HG02759 (cell line): ENCODE measurements around the gene RIPOR1.

Experiments used
- ATAC-seq: cut with Tn5 transposase; IDR thresholded peaks from one replicate; pipeline ENCODE4 v1.9.1; 2021; ENCODE audit warnings: mild to moderate bottlenecking, moderate library complexity; ENCODE audit not compliant: unreplicated experiment

The RIPOR1 gene

GRCh38 chr16:67539271-67539670 lies 10.6 kb downstream of the RIPOR1 start:
- no peak for ATAC-seq

DNA sequence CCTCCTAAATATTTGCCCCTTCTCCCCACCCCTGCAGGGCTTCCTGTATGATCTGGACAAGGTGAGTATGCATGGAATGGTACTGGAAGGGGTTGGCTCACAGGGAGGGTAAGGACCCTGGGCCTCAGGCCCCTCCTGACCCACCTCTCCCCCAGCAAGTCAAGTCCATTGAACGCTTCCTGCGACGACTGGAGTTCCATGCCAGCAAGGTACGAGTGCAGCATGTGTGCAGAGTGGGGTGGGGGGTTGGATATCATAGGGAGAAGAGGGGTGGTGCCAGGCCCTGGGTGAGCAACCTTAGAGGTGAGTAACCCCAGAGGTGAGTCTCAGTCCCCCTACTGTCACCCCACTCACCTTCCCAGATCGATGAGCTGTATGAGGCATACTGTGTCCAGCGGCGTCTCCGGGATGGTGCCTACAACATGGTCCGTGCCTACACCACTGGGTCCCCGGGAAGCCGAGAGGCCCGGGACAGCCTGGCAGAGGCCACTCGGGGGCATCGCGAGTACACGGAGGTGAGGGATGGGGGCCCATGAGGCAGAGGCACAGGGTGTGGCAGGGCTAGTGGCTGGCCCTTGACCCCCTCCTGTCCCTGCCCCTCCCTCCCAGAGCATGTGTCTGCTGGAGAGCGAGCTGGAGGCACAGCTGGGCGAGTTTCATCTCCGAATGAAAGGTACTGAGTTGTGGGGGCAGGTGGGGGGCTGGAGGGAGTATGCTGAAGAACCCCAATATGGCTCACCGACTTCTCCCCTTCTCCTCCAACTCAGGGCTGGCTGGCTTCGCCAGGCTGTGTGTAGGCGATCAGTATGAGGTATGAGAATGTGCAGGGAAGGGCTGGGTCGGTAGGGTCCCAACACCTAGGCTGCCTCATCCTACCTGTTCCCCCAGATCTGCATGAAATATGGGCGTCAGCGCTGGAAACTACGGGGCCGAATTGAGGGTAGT lies 11.3 kb downstream of the RIPOR1 start:
- ATAC-seq = no peak

GRCh38 chr16:67540756-67541155 lies 12.1 kb downstream of the RIPOR1 start:
- ATAC-seq = no peak

DNA sequence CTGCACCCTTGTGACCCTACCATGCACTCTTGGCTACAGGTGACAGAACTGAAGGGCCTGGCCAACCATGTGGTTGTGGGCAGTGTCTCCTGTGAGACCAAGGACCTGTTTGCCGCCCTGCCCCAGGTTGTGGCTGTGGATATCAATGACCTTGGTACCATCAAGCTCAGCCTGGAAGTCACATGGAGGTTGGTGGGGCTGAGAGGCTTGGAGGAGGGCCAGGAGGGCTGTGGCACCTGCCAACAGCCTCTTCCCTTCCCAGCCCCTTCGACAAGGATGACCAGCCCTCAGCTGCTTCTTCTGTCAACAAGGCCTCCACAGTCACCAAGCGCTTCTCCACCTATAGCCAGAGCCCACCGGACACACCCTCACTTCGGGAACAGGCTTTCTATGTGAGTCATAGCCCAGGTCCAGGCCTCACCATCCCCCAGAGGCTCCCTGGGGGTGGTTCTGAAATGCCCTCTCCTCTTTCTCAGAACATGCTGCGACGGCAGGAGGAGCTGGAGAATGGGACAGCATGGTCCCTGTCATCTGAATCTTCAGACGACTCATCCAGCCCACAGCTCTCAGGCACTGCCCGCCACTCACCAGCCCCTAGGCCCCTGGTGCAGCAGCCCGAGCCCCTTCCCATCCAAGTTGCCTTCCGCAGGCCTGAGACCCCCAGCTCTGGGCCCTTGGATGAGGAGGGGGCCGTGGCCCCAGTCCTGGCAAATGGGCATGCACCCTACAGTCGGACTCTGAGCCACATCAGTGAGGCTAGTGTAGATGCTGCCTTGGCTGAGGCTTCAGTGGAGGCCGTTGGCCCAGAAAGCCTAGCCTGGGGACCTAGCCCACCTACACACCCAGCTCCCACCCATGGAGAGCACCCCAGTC lies 13.0 kb downstream of the RIPOR1 start:
- ATAC-seq = no peak

- peak; percentile 40 for ATAC-seq
These were observed 13.8 kb downstream of the RIPOR1 start for GRCh38 chr16:67542464-67542863.

DNA sequence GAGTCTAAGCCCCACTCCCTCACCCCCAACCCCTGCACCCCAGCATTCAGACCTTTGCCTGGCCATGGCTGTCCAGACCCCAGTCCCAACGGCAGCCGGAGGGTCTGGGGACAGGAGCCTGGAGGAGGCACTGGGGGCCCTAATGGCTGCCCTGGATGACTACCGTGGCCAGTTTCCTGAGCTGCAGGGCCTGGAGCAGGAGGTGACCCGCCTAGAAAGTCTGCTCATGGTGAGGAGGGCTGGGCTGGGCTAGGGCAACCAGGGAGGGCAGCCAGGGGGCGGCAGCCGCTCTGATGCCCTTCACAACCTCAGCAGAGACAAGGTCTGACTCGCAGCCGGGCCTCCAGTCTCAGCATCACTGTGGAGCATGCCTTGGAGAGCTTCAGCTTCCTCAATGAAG lies 14.4 kb downstream of the RIPOR1 start:
- ATAC-seq = no peak

DNA sequence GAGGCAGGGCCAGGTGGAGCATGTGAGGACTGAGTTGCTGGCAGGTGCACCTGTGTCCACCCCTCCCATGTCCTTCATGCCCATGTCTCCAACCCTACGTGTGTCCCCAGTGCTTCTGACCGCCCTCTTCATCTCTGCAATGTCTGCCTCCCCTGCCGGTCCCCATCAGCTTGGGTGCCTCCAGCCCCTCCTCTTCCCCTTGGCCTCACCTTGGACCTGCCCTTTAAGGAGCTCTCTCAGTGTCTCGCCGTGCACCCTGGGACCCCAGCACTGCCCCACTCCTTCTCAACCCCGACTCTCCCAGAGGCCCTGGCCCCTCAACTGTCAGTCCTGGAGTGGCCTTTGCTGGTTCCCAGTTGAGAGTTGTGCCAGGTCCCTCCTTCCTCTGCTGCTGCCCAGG lies 15.0 kb downstream of the RIPOR1 start:
- ATAC-seq = no peak

GRCh38 chr16:67544329-67544841 lies 15.8 kb downstream of the RIPOR1 start:
- no peak for ATAC-seq

- no peak for ATAC-seq
These were observed 16.4 kb downstream of the RIPOR1 start for GRCh38 chr16:67544844-67545664.

DNA sequence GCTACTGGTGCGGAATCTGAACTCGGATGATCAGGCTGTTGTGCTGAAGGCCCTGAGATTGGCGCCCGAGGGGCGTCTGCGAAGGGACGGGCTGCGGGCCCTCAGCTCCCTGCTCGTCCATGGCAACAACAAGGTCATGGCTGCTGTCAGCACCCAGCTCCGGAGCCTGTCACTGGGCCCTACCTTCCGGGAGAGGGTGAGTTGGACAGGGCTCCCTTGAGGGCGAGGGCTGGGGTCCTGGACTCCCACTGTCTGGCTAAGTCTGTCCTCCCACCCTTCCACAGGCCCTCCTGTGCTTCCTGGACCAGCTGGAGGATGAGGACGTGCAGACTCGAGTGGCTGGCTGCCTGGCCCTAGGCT lies 17.0 kb downstream of the RIPOR1 start:
- no peak for ATAC-seq

DNA sequence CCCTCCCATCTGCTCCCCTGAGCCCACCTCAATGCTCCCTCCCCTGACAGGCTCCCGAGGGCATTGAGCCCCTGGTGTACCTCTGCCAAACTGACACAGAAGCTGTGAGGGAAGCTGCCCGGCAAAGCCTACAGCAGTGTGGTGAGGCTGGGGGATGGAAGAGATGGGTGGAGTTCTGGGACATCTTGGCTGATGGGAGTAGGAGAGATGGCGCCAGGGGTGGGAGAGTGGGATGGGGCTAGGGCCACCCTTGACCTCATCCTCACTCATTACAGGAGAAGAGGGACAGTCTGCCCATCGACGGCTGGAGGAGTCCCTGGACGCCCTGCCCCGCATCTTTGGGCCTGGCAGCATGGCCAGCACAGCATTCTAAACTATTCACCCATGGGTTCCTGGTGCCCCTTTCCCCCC lies 17.5 kb downstream of the RIPOR1 start:
- no peak for ATAC-seq

GRCh38 chr16:67546761-67547422 lies 18.3 kb downstream of the RIPOR1 start:
- no peak for ATAC-seq

GRCh38 chr16:67547423-67548264 lies 19.0 kb downstream of the RIPOR1 start:
- peak; percentile 48 for ATAC-seq

DNA sequence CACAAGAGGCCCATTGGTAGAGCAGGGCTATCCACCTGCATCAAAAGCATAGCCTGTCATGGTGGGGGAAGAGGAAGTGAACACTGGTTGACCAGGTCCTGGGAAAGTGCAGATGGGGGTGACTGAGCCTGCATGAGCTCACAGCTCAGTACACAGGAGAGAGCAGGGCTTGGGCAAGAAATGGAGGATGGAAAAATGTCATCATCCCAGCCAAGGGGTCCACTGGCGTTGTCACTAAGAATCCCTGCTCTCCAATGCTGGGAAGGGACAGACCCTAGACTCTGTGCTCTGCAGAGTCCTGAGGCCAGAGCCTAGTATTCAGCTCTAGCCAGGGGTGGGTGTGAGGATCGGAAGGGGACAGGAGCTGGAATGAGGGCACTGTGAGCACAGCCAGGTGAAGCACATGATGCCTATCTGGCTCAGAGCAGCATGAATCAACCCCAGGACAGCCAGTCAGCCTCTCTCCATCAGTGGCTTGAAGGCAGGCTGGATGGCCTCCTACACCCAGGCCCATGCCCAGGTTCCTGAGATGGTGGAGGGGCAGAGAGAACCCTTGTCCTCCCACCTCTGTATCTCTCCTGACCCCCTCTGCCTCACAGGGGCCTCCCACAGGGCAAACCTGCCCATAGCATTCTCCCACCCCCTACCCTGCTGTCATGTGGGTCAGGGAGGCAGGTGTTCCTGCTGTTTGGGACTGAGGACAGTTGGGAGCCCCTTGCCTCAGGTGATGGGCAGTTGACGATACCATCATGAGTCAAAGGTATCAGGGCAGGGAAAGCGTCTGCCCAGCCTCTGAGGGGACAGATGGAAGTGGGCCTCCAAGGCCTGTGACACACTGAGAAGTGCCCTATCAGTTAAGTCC lies 19.9 kb downstream of the RIPOR1 start:
- peak; percentile 55 for ATAC-seq

GRCh38 chr16:67549240-67549639 lies 20.6 kb downstream of the RIPOR1 start:
- no peak for ATAC-seq

DNA sequence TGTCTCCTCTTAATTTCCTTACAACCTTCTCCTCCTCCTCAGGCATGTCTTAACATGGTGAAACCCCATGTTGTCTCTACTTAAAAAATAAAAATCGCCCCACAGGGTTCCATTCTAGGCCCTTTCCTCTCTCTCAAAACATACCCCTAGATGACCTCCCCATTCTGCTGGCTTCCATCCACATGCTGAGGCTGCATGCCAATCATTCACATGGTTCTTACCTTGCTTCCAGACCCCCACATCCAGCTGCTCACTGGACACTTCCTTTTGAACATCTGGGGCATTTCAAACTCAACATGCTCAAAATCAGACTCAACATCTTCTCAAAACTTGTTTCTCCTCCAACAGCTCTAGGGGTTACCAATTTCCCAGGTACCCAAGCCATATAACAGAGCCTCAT lies 21.3 kb downstream of the RIPOR1 start:
- ATAC-seq = no peak

DNA sequence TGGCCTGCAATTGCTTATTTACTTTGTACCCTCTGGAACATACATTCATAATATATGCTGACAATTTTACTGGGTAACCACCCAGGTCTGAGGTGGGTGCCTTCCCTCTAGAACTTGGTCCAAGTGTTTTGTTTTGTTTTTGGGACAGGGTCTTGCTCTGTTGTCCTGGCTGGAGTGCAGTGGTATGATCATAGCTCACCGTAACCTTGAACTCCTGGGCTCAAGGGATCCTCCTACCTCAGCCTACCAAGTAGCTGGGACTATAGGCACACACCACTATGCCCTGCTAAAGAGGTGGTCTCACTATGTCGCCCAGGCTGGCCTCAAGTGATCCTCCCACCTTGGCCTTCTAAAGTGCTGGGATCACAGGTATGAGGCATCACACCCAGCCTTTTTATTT lies 22.5 kb downstream of the RIPOR1 start:
- no peak for ATAC-seq

DNA sequence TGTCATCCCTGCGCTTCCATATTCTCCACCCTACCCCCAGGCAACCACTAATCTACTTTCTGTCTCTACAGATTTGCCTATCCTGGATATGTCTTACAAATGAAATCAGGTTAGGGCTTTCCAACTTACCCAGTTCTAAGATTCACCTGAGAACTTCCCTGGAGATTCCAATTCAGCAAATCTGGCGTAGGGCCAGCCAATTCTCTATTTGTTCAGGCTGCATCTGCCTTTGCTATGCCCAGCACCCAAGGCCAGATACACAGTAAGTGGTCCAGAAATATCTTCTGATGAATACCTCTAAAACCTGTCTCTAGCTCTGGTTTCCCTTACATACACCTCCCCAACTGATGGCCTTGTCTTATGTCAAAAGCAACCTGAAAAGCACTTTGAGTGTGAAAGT lies 23.3 kb downstream of the RIPOR1 start:
- no peak for ATAC-seq
